BJ (cell line): ENCODE results near the gene PDE6D. TPM values are rescaled to one million over a fixed set of nuclear protein-coding genes. Genes with fewer than 3 reads are reported as not detected.

Experiments used
- CTCF ChIA-PET: fragments of 350-600 bp; formaldehyde crosslinking; extraction: SDS; loops from one replicate; lab custom pipeline; 2021; ENCODE audit warnings: antibody characterized with exemption, inconsistent platforms; lab: Yijun Ruan, JAX
- POLR2A ChIA-PET: fragments of 300-600 bp; sonication (Branson Sonifier 250); formaldehyde crosslinking; extraction: SDS; loops from one replicate; lab custom pipeline; 2021; ENCODE audit warnings: antibody characterized with exemption; lab: Charles Lee
- DNase-seq: peaks from one replicate; pipeline ENCODE4 v3.0.0-alpha.2; 2011; ENCODE audit warnings: low read depth
- H3K27me3 ChIP-seq: 2 replicates; pipeline ENCODE4 v1.6.0; 2011; ENCODE audit warnings: low read length; ENCODE audit not compliant: control insufficient read depth, insufficient read depth
- H3K36me3 ChIP-seq: 2 replicates; pipeline ENCODE4 v1.5.1; 2011; ENCODE audit warnings: low read length; ENCODE audit not compliant: control insufficient read depth, insufficient read depth
- H3K4me3 ChIP-seq: 2 replicates; pipeline ENCODE4 v1.5.1; 2011; ENCODE audit warnings: low read depth, mild to moderate bottlenecking, control low read depth, low read length
- polyA plus RNA-seq: library from polyadenylated mRNA; depleted of rRNA; stranded (reverse); fragments of >200 nt; gene quantifications from 2 replicates; pipeline ENCODE4 v1.2.3, GENCODE V29; 2011
- TF ChIP-seq, protein P1 (sequence below): IDR thresholded peaks from 2 replicates; pipeline ENCODE4 v1.5.1; 2011; ENCODE audit warnings: low read depth, mild to moderate bottlenecking, control low read depth, inconsistent platforms, low read length, moderate library complexity; ENCODE audit not compliant: insufficient read depth

The PDE6D gene
- polyA plus RNA-seq, 1 experiment, result 28.7 TPM

DNA sequence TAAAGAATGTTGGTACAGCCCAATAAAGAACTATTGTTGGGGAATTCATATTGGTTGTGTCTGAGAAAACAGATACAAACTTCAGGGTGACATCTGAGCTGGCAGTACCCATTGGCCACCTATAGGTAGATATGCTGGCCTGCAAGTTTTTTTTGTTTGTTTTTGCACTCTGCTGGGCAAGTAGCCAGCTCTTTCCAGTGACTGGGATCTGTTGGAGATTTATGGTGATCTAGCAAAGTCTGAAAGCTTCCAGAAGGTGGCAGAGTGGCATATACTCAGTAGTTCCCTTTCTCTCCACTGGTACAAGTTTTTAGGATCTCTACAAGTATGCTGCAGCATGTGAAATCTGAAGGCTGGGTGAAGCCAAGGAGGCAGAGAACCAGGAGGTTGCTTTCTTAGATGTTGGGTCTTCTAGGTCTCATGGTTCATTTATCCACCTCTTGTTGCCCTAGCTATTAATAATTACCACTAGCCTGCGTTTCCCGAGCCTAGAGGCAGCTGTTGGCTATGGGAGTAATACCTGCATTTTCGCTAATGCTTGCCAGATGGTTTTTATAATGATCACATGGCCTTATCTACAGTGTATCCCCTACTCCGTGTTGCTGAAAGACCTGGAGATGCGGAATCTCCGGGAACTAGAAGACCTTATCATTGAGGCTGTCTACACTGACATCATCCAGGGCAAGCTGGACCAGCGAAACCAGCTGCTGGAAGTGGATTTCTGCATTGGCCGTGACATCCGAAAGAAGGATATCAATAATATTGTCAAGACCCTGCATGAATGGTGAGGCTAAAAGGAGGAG, 14.6 kb upstream of the PDE6D start:
- H3K36me3 ChIP-seq, result peaks cover 12% of the 10 kb centered on the region
- TF ChIP-seq, protein P1, sequence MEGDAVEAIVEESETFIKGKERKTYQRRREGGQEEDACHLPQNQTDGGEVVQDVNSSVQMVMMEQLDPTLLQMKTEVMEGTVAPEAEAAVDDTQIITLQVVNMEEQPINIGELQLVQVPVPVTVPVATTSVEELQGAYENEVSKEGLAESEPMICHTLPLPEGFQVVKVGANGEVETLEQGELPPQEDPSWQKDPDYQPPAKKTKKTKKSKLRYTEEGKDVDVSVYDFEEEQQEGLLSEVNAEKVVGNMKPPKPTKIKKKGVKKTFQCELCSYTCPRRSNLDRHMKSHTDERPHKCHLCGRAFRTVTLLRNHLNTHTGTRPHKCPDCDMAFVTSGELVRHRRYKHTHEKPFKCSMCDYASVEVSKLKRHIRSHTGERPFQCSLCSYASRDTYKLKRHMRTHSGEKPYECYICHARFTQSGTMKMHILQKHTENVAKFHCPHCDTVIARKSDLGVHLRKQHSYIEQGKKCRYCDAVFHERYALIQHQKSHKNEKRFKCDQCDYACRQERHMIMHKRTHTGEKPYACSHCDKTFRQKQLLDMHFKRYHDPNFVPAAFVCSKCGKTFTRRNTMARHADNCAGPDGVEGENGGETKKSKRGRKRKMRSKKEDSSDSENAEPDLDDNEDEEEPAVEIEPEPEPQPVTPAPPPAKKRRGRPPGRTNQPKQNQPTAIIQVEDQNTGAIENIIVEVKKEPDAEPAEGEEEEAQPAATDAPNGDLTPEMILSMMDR, result peak; percentile 54
- ChIA-PET POLR2A (no interaction called here), CTCF (interaction anchor here (1.1 to 2.7 kb wide), 7 partner anchors 10 to 121 kb away, joined by 3 to 12 read pairs (median 5); partner anchors contain the start of gene COPS7B)
- no peak overlapping the region for H3K4me3 ChIP-seq
- DNase-seq, result no peak
- no peaks in the 10 kb centered on the region for H3K27me3 ChIP-seq

DNA sequence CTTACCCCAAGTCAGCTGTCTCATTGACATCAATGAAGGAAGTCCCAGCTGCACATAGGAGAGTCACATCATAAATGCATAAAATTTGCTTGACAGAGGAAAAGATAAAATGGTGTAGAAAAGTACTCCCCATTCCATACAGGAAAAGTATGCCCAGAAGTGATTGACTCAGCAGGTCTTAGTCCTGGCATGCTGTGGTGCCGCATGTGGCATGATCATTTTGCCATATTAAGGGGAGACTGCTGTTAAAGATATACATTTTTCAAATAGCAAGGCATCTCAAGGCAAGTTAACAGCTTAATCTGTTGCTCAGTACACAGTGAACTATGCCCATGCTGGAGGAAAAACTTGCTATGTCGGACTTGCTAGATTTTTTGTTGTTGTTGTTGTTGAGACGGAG, 13.3 kb upstream of the PDE6D start:
- H3K36me3 ChIP-seq, result peaks cover 13% of the 10 kb centered on the region

DNA sequence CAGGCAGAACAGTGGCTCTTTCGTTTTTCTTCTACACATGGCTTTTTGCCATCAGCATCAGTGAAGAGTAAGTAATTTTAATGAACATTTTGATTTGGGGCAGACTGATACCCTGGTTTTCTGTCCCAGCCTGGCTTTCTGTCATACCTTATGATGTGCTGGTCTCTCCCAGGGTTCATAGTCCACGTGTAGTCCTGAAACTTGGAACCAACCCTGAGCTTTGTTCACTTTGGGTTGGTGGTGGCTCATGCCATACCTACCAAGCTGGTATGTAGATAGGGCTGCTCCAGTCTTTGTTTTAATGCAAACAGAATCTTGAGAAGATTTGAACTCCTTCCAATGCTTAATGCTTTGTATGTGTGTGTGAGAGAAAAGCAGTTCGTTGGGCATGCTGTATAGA, 10.0 kb upstream of the PDE6D start:
- Histone ChIP-seq H3K36me3 (peaks cover 7% of the 10 kb centered on the region), H3K4me3 (no peak overlapping the region), H3K27me3 (no peaks in the 10 kb centered on the region)
- ChIA-PET CTCF (interaction anchor here (1.9 kb wide), 1 partner anchor 10 kb away, joined by 8 read pairs; no protein-coding TSS in a partner anchor), POLR2A (no interaction called here)
- TF ChIP-seq, protein P1, result no peak
- DNase-seq, result no peak

More for the DNA sequence above, 13.3 kb upstream of the PDE6D start:
- no peaks in the 10 kb centered on the region for H3K27me3 ChIP-seq
- H3K4me3 ChIP-seq, result no peak overlapping the region
- TF ChIP-seq, protein P1, result no peak
- CTCF ChIA-PET, result interaction anchor here (1.9 kb wide), 1 partner anchor 106 kb away, joined by 7 read pairs; no protein-coding TSS in a partner anchor
- no peak for DNase-seq
- POLR2A ChIA-PET, result no interaction called here

DNA sequence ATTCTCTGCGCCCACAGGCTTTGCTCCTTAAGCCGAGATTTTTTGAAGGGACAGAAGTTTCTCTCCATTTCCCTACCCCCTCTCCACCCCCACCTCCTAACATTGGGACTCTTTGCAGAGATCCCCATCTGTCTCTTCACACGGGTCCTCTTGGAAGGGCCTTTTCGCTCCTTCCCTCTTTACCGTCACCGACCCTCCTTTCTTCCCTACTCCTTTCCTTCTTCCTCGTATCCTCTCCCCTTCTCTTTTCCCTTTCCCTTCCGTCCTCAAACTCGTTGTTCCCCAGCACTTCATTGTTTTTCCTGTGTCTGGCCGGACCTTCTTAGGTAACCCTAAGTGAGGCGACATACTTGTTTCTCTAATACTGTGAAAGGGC, 5.8 kb upstream of the PDE6D start:
- H3K27me3 ChIP-seq, result no peaks in the 10 kb centered on the region
- peaks cover 5% of the 10 kb centered on the region for H3K36me3 ChIP-seq
- DNase-seq, result no peak
- ChIA-PET POLR2A (no interaction called here), CTCF (interaction anchor here (1.4 to 2.7 kb wide), 3 partner anchors 9 to 70 kb away, joined by 6 to 10 read pairs (median 8); no protein-coding TSS in a partner anchor)
- TF ChIP-seq, protein P1, result no peak
- H3K4me3 ChIP-seq, result peak overlapping the region; percentile 92

DNA sequence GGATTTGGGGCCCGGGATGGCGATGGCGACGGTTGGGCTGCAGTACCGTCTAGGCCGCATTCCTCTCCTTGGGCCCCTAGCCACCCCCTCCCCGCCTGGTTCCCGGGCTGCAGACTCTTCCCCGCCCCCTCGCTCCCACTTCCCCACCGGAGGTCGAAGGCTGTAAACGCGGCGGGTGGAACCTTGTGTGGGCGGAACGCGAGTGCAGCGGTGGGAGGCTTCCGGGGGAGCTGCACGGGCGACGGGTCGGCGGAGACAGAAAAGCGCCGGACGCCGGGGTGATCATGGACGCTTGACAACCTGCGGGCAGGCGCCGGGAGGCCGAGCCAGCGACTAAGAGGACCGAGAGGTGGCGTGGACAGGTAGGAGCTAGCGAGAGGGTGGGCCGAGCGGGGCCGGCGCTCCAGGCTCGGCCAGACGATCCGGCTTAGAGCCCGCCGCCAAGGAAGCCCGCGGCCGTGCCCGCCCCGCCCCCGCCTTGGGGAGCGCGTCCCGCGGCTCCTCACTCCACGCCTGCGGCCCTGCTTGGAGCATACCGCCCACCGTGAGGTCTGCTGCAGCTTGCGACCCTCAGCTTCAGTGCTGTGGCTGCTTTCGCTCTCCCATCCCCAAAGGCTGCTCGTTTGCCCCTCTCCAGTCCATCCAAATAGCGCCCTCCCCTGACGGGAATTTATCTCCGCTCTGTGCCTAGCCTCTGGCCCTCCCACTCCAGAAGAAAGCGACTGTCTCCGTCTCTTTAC, 5.3 kb upstream of the PDE6D start, which contains the start of gene COPS7B:
Gene COPS7B, plus strand, starts transcription at position 269 of the 740 bp plus-strand sequence. CDS start 2,126 bp downstream, outside the sequence.
- H3K36me3 ChIP-seq, result peaks cover 3% of the 10 kb centered on the region; the same call in 1 of the 2 replicates
- H3K27me3 ChIP-seq, result no peaks in the 10 kb centered on the region
- peak within 1 kb of the TSS; percentile 92 for H3K4me3 ChIP-seq
- no peak for DNase-seq
- TF ChIP-seq, protein P1, result peak; percentile 64
- CTCF ChIA-PET, result interaction anchor here (0.8 to 2.7 kb wide), 9 partner anchors 9 to 113 kb away, joined by 3 to 10 read pairs (median 5); no protein-coding TSS in a partner anchor
- POLR2A ChIA-PET, result no interaction called here
